Measurements from ENCODE around the gene NHLRC1.

The NHLRC1 gene

DNA sequence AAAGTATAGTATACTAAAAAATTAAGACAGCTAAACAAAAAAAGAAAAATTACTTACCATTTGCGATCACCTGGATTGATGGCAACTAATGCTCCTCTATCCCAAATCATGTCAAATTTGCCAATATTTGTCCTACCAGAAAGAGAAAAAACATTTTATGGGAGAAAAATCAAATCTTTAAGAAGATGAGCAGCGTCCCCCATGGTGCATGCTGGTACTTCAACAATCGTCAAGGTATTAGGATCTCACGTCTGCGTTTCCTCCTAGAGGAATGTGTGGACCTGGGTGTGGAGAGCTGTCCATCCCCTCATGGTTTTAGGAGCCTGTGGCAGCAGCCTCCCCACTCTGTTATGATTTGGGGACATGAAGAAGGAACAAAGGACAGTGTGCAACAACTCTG, 16.4 kb upstream of the NHLRC1 start:
- no peak for DNase-seq

DNA sequence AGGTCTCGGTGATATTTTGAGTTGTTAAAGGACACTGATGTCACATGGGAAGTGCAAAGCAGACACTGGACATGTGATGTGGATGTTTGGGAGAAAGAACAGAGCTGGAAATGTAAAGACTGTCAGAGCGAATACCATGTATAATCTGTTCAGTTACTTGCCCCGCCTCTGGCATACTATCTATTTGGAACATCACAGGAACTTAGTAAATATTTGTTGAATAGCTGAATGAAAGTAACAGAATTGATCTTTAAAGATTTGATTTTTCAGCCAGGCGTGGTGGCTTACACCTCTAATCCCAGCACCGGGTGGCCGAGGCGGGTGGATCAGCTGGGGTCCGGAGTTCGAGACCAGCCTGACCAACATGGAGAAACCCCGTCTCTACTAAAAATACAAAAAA, 13.8 kb upstream of the NHLRC1 start:
- no peak for DNase-seq

- no peak for DNase-seq
These were observed 12.7 kb upstream of the NHLRC1 start for GRCh38 chr6:18135171-18135570.

- DNase-seq = no peak
These were observed 9.9 kb upstream of the NHLRC1 start for GRCh38 chr6:18132346-18132745.

DNA sequence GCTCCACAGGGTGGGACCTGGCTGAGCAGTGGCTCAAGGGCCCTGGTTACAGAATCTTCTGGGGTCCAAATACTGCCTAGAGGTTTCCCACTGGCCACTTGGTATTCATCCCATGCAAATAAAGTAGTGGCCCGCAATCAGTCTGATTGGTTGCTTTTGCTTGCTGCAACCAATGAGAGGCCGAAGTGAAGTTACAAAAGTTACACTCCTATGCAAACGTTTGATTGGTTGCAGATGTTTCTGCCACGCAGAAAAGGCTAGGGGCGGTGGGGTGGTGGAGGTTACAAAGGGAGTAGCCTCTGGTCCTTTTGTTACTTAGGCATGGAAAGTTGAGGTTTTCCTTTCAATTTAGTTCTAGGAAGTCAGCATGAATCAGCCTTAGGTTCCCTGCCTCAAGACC, 3.6 kb upstream of the NHLRC1 start:
- DNase-seq = no peak

DNA sequence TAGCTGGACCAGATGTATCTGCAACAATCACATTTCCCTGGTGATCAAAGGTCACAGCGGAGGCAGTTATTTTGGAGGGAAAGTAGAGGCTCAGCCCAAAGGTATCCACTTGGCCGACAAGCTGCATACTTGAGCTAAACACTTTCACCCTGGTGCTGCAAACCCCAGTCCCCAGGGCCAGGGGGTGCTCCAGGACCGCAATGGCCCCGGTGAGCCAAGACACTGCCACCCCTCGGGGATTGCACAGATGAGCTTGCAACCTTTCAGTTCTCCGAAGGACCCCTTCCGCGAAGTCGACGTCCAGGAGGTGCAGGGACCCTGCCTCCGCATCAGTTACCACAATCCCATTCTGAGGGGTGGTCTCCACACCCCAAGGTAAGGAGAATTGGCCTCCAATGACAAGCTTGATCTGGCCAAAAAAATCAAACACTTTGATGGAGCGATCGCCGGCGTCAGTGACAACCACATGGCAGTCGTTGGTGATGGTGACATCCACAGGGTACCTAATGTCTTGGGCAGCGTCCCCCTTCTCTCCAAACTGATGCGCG, 823 bp downstream of the NHLRC1 start:
- DNase-seq = no peak

- DNase-seq = no peak
These were observed 3.2 kb downstream of the NHLRC1 start for GRCh38 chr6:18119236-18119635.

DNA sequence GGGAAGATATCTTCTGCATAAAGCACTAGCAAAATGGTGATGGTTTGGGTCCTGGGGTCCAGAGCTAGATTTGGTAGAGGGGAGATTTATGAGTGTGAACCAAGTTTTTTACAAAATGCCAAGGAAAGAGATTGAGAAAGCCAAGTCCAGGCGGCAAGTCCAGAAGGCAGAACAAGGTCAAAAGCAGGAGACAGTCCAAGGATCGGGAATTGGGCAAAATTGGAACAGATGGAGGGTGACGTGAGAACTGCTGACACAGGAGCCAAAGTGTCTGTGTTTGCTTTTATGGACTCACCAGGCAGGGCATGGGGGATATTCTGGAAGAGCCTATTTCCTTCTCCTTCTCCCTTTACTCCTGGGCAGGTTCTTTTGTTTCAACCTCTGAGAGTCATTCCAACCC, 4.1 kb downstream of the NHLRC1 start:
- no peak for DNase-seq

GRCh38 chr6:18117136-18117535, 5.3 kb downstream of the NHLRC1 start:
- DNase-seq = no peak

DNA sequence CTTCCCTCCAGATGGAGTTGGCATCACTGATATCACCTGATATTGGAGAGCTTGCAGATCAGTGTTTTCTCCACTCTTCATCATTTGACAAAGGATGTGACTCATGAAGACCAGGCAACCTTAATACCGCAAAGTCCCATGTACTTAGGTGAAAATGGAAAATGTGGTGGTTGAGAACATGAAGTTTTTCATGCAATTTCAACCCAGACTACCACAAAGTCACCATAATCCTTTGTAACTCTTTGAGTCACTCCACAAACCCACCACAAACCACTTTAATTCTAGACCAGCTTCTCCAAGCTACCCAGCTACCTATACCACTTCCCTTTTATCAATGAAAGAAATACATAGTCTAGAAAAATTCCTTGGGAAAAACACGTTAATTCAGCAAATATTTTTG, 7.1 kb downstream of the NHLRC1 start:
- DNase-seq = no peak

GRCh38 chr6:18110162-18110561, 12.3 kb downstream of the NHLRC1 start:
- no peak for DNase-seq

DNA sequence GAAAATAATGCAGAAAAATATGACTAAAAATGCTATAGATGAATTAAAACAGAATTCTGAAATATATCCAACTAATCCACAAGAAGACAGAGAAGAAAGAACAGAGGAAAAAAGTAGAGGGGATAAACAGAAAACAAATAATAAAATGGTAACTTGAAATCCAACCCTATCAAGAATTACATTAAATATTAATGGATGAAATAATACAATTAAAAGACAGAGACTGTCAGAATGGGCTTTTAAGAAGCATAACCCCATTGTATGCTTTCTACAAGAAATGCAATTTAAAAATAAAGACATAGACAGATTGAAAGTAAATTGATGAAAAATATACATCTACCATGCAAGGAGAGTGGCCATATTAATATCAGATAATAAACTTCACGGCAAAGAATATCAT, 15.4 kb downstream of the NHLRC1 start:
- no peak for DNase-seq

- DNase-seq = no peak
These were observed 19.5 kb downstream of the NHLRC1 start for GRCh38 chr6:18102783-18103509.

DNA sequence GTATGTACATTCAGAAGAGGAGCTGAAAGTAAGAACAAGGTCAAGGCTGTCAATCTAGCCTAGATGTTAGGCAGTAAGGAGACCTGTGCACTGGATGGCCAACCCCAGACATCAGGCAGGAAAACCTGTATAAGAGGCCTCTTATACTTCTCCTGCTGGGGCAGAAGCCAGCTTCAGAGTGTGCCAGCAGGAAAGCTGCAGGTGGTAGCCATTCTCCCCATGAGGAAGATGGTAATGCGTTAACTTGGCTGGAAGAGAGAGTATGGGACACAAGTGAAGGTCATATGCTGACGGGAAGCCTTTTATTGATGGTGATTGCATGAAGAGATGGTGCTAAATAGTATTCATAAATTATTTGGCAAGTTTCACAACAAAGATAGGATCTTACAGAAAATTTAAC, 20.6 kb downstream of the NHLRC1 start:
- no peak for DNase-seq

DNA sequence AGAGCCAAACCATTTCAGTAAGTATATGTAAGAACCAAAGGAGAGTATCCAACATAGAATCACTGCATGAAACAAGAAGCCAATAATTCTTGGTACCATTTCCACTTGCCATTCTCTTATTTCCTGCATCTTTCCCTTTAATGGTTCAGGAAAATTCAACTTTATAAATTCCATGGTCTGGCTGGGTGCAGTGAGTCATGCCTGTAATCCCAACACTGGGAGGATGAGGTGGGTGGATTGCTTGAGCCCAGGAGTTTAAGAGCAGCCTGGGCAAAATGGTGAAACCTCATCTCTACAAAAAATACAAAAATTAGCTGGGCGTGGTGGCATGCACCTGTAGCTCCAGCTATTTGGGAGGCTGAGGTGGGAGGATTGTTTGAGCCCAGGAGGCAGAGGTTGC, 21.2 kb downstream of the NHLRC1 start:
- DNase-seq = no peak

DNA sequence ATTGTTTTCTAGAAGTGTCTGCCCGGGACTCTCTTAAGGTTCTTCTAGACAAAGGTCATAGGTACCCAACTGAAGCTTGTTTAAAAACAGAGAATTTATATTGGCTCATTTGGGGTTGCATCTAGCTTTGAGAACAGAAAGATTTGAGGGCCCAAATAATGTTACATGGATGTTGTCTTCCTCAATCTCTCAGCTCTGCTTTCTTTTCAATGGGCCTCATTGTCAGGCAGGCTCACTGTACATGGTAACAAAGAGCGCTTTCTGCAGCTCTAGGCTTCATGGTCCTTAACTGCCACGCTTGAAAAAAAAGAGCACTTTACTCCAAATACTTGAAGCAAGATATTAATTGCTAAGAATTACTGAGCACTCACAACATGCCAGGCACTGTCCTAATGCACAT, 22.2 kb downstream of the NHLRC1 start:
- no peak for DNase-seq

GRCh38 chr6:18099511-18099910, 23.0 kb downstream of the NHLRC1 start:
- DNase-seq = no peak

DNA sequence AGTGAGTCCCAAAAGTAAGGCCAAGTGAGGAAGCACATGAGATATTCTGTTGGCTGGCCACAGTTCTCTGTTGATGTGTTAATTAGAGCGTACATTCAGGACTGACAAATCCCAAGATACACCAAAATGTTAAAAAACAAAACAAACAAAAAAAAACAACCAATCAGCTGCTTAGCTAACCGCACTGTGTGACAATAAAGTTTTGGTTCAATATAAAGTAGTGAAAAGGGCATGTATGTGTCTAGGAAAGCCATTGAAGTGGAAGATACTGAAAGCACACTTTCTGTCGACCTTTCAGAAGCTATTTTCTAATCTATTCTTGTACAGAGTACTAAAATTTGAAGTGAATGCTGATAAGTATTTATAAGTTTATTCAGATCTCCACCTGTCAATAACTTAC, 26.1 kb downstream of the NHLRC1 start:
- DNase-seq = no peak

GRCh38 chr6:18091382-18091781, 31.1 kb downstream of the NHLRC1 start:
- no peak for DNase-seq

- DNase-seq = no peak
These were observed 32.1 kb downstream of the NHLRC1 start for GRCh38 chr6:18090349-18090786.

DNA sequence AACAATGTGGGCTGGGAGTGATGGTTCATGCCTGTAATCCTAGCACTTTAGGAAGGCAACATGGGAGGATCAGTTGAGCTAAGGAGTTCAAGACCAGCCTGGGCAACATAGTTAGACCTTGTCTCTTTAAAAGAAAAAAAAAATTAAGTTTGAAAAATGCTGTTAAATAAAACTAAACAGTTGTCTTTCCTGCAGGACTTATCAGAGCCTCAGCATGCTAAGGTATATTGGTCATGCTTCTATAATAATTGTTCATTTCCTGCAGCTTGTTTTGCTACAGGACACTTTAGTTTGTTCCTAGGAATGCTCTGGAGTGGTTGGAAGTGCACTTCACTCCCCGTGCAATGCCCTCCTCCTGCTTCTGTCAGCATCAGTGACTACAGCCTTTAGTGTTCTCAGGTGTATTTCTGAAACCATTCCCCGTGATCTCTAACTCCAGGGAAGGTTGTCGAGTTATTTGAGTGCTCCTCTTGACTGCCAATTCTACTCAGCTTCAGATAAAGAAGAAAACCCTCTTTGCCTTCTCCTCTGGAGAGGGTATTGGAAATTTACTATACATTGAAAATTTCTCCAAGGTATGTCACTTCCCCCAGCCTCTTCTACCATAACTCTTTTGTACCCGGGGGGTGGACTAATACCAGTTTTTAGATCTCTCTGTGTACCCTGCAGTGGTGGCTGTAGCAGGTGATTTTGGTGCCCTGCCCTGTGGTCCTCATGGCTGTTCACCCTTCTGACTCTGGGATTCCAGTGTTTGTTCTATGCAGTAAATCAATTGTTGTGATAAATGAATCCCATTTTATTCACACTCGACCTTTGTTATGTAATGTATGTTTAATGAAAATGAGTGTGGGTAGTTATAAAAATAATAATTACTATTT, 33.8 kb downstream of the NHLRC1 start:
- DNase-seq = no peak

DNA sequence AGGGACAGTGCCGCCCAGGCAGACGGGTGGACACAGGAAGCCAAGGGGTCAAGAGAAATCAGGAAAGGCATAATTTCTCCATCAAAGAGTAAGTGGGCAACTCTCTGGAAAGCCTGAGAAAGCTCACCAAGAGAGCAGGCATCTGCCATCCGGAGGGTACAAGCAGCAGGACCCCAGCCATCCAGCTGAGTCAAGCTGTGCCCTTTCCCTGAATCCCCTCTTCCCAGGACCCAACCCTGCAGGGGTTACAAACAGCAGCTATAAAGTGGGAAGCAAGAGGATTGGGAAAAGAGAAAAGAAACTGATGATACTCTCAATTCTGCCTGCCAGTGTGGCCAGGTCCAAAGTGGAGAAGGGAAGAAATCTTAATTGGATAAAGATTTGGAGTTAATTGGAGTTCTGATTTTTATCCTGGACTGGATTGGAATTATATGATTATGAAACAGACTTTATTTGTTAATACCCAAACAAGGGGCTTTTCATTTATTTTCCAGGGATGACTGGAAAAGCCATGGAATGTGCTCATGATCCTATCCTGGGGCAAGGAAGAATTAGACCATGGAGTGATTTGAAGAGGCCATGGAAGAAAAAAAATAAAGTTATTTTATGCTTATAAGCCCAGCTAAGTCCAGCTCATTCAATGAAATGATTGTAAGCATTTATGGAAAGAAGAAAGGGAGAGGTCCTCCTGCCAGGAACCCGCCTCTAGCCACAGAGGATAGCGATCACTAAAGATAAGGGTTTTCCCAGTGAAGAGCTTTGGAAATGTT, 34.9 kb downstream of the NHLRC1 start:
- DNase-seq = no peak

DNA sequence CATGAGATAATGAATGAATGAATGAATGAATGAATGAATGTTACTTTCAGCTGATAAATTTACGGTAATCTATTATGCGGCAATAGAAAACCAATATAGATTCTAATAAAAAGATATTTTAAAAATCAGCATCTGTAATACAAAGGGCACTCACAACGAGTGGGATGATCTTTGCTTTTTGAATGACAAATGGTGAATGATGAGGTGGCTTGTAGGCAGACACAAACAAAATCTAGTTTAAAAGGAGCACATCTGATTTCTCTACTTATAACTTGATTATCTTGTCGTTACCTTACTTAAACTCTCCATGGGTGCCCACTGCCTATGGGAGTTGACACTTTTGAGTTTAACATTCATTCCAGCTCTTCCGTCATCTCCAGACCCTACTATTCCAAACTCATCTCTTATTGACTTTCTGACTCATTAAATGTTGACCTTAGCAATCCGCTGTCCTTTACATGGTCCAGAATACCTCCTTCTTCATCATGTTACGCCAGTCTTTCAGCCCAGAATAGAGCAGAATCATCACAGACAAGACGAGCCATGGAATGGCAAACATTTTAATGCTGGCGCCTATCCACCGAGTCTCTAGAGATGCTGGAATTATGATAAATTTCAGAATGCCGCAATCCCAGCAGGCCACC, 41.3 kb downstream of the NHLRC1 start:
- no peak for DNase-seq
